Lung (tissue), 12 donors: Measurements from ENCODE around the gene CHRDL2. TPM values are rescaled to one million over a fixed set of nuclear protein-coding genes. Genes with fewer than 3 reads are reported as not detected.

Experiments
- ATAC-seq: fragments of 200-7000 bp; cut with Tn5 transposase; one replicate; pipeline ENCODE4 v1.9.1; 2020; ENCODE audit warnings: moderate number of reproducible peaks; ENCODE audit not compliant: insufficient read depth, low FRiP score
- DNase-seq, 3 donors: peaks; one replicate each; pipeline ENCODE4 v3.0.0-alpha.2; 2013 to 2017
- H3K27ac ChIP-seq, 2 donors: one replicate each; pipeline ENCODE4 v1.5.1; 2013; ENCODE audit warnings: mild to moderate bottlenecking in 2 of 2, moderate library complexity in 2 of 2, control low read depth in 1 of 2, inconsistent platforms in 1 of 2, low read depth in 1 of 2, low read length in 1 of 2
- H3K27me3 ChIP-seq, 3 donors: one replicate each; pipeline ENCODE4 v1.5.1; 2013; ENCODE audit warnings: low read length in 2 of 3; ENCODE audit not compliant: control insufficient read depth in 3 of 3, insufficient read depth in 3 of 3
- H3K36me3 ChIP-seq, 4 donors: one replicate each; pipeline ENCODE4 v1.5.1; 2013; ENCODE audit warnings: low read length in 4 of 4, mild to moderate bottlenecking in 1 of 4, moderate library complexity in 1 of 4; ENCODE audit not compliant: control insufficient read depth in 4 of 4, insufficient read depth in 4 of 4
- H3K4me1 ChIP-seq, 5 donors: one replicate each; pipeline ENCODE4 v1.5.1; 2013; ENCODE audit warnings: low read length in 5 of 5, mild to moderate bottlenecking in 2 of 5, moderate library complexity in 1 of 5; ENCODE audit not compliant: control insufficient read depth in 5 of 5, insufficient read depth in 5 of 5
- H3K4me3 ChIP-seq: one replicate; pipeline ENCODE4 v1.5.1; 2013; ENCODE audit warnings: mild to moderate bottlenecking, control low read depth, moderate library complexity
- H3K9ac ChIP-seq, 2 donors: one replicate each; pipeline ENCODE4 v1.5.1; 2013; ENCODE audit warnings: low read length in 2 of 2, control low read depth in 1 of 2; ENCODE audit not compliant: insufficient read depth in 1 of 2
- H3K9me3 ChIP-seq, 4 donors: one replicate each; pipeline ENCODE4 v1.5.1; 2013; ENCODE audit warnings: low read length in 3 of 4, mild to moderate bottlenecking in 1 of 4, moderate library complexity in 1 of 4; ENCODE audit not compliant: control insufficient read depth in 4 of 4, insufficient read depth in 3 of 4
- CTCF ChIP-seq: IDR thresholded peaks from 2 replicates; pipeline ENCODE4 v1.5.1; 2012; ENCODE audit warnings: mild to moderate bottlenecking; ENCODE audit errors: control extremely low read depth, extremely low read depth
- WGBS, 2 donors: extraction: QIAGEN DNeasy Blood & Tissue Kit; methylation state at CpG; one replicate each; pipeline ENCODE4 v1.1.7; 2013; 5-methylcytosine and 5-hydroxymethylcytosine counted together
- polyA plus RNA-seq, 2 donors: library from polyadenylated mRNA; stranded (reverse); fragments of 200-250 nt; gene quantifications; one replicate each; pipeline ENCODE4 v1.2.1, GENCODE V29; 2013
- total RNA-seq, 2 donors: library from RNA; depleted of rRNA in 1 of 2; stranded (reverse); fragments of >200 nt in 1 of 2; gene quantifications; one replicate each; pipeline ENCODE4 v1.2.1, GENCODE V29; 2014 to 2021
- donor health status: control.
- donor health status: control.
- donor health status: Bipolar disorder and iron deficiency.
- donor health status: healthy.
- donor health status: DM: yes; HTN: yes; CAD: no.

Gene CHRDL2
- total and polyA plus RNA-seq, 4 donors = 1.7 to 5.9 (median 4.8) TPM

GRCh38 chr11:74671520-74672196 is 59.6 kb downstream of the CHRDL2 start:
- ATAC-seq = no peak
- no peaks in the 10 kb centered on the region for H3K36me3 ChIP-seq
- no peak for DNase-seq

GRCh38 chr11:74670171-74670570 is 61.1 kb downstream of the CHRDL2 start:
- WGBS, 2 donors = 92 to 95% methylated on average over 7 of the region's 7 CpGs
- Histone ChIP-seq H3K4me3 (no peak overlapping the region), H3K9ac (no peak overlapping the region), H3K4me1 (peaks cover 0 to 7% (median 0%) of the 10 kb centered on the region in 5 donors), H3K36me3 (no peaks in the 10 kb centered on the region), H3K9me3 (peaks cover 0 to 3% (median under 1%) of the 10 kb centered on the region in 4 donors), H3K27me3 (no peaks in the 10 kb centered on the region), H3K27ac (no peak overlapping the region)
- TF ChIP-seq CTCF = no peak
- DNase-seq (no peak), ATAC-seq (no peak)

More at GRCh38 chr11:74671520-74672196, 59.6 kb downstream of the CHRDL2 start:
- Histone ChIP-seq H3K27me3 (no peaks in the 10 kb centered on the region), H3K4me1 (peaks cover 0 to 7% (median 0%) of the 10 kb centered on the region in 5 donors), H3K27ac (no peak overlapping the region), H3K9me3 (peaks cover 0 to 3% (median under 1%) of the 10 kb centered on the region in 4 donors), H3K9ac (no peak overlapping the region), H3K4me3 (no peak overlapping the region)
- no peak for TF ChIP-seq CTCF
- 81 to 83% methylated on average over 10 of the region's 10 CpGs for WGBS, 2 donors

GRCh38 chr11:74669211-74670160 is 61.7 kb downstream of the CHRDL2 start:
- DNase-seq (no peak), ATAC-seq (no peak)
- Histone ChIP-seq H3K27ac (no peak overlapping the region), H3K27me3 (no peaks in the 10 kb centered on the region), H3K36me3 (no peaks in the 10 kb centered on the region), H3K9me3 (peaks cover 0 to 1% (median under 1%) of the 10 kb centered on the region in 4 donors), H3K4me1 (peaks cover 0 to 7% (median 0%) of the 10 kb centered on the region in 5 donors), H3K4me3 (no peak overlapping the region), H3K9ac (no peak overlapping the region)
- TF ChIP-seq CTCF = no peak
- 93 to 95% methylated on average over 17 of the region's 17 CpGs for WGBS, 2 donors
